Upper lobe of right lung (tissue), 1 donor: ENCODE results near the gene SALL1. TPM values are rescaled to one million over a fixed set of nuclear protein-coding genes. Genes with fewer than 3 reads are reported as not detected.

Experiments
- ATAC-seq: fragments of 200-7000 bp; cut with Tn5 transposase; one replicate; pipeline ENCODE4 v1.9.1; 2020; ENCODE audit warnings: mild to moderate bottlenecking, moderate library complexity
- DNase-seq: peaks from one replicate; pipeline ENCODE4 v3.0.0-alpha.2; 2020
- H3K27ac ChIP-seq: fragments of 200-600 bp; one replicate; pipeline ENCODE4 v1.8.0; 2022
- H3K27me3 ChIP-seq: fragments of 200-600 bp; one replicate; pipeline ENCODE4 v1.8.0; 2022; ENCODE audit warnings: mild to moderate bottlenecking
- H3K36me3 ChIP-seq: fragments of 200-600 bp; one replicate; pipeline ENCODE4 v1.8.0; 2022
- H3K4me1 ChIP-seq: fragments of 200-600 bp; one replicate; pipeline ENCODE4 v1.8.0; 2022
- H3K4me3 ChIP-seq: fragments of 200-600 bp; one replicate; pipeline ENCODE4 v1.8.0; 2022; ENCODE audit warnings: mild to moderate bottlenecking
- H3K9me3 ChIP-seq: fragments of 200-600 bp; one replicate; pipeline ENCODE4 v1.8.0; 2022
- CTCF ChIP-seq: fragments of 200-600 bp; IDR thresholded peaks from one replicate; pipeline ENCODE4 v1.8.0; 2022; ENCODE audit warnings: antibody characterized with exemption
- intact Hi-C: fragments of 100-400 bp; cut with DNase I; formaldehyde crosslinking; loops from one replicate; pipeline ENCODE4 v1.11.0; 2022
- total RNA-seq: library from RNA; stranded (reverse); fragmentation: NEBNext Ultra II Directional; extraction: Animal tissue kit (Norgen Biotek cat#: 25700); gene quantifications from one replicate; pipeline ENCODE4 v1.2.1, GENCODE V29; 2021
- donor health status: DM: no; HTN: yes; CAD: no; lungs with severe emphysema.

Gene SALL1
- total RNA-seq, 1 donor from 2014 or later: not detected

GRCh38 chr16:51181503-51181811 is 30.4 kb upstream of the SALL1 start:
- intact Hi-C loops: no loop called here
- DNase-seq: no peak

GRCh38 chr16:51180719-51181502 is 29.8 kb upstream of the SALL1 start:
- H3K4me3 ChIP-seq: no peak overlapping the region
- H3K4me1 ChIP-seq: no peaks in the 10 kb centered on the region
- no peak for ATAC-seq
- DNase-seq: no peak
- H3K27ac ChIP-seq: no peak overlapping the region
- intact Hi-C loops: no loop called here
- no peaks in the 10 kb centered on the region for H3K9me3 ChIP-seq
- no peaks in the 10 kb centered on the region for H3K36me3 ChIP-seq
- no peaks in the 10 kb centered on the region for H3K27me3 ChIP-seq
- TF ChIP-seq CTCF: no peak

More at GRCh38 chr16:51181503-51181811, 30.4 kb upstream of the SALL1 start:
- no peaks in the 10 kb centered on the region for H3K9me3 ChIP-seq
- TF ChIP-seq CTCF: no peak
- no peak overlapping the region for H3K4me3 ChIP-seq
- no peak for ATAC-seq
- H3K36me3 ChIP-seq: no peaks in the 10 kb centered on the region
- no peaks in the 10 kb centered on the region for H3K4me1 ChIP-seq
- no peak overlapping the region for H3K27ac ChIP-seq
- H3K27me3 ChIP-seq: no peaks in the 10 kb centered on the region

- no peak for TF ChIP-seq CTCF
Measured at GRCh38 chr16:51175081-51175480, 24.0 kb upstream of the SALL1 start.

GRCh38 chr16:51172368-51172767 is 21.3 kb upstream of the SALL1 start:
- Histone ChIP-seq H3K27me3 (no peaks in the 10 kb centered on the region), H3K9me3 (no peaks in the 10 kb centered on the region), H3K27ac (no peak overlapping the region), H3K4me3 (no peak overlapping the region), H3K4me1 (no peaks in the 10 kb centered on the region), H3K36me3 (no peaks in the 10 kb centered on the region)
- ATAC-seq (no peak), DNase-seq (no peak)
- TF ChIP-seq CTCF: no peak
- intact Hi-C loops: no loop called here

More at GRCh38 chr16:51175081-51175480, 24.0 kb upstream of the SALL1 start:
- DNase-seq: no peak
- Histone ChIP-seq H3K36me3 (no peaks in the 10 kb centered on the region), H3K27ac (no peak overlapping the region), H3K27me3 (no peaks in the 10 kb centered on the region), H3K4me3 (no peak overlapping the region), H3K4me1 (no peaks in the 10 kb centered on the region), H3K9me3 (no peaks in the 10 kb centered on the region)
- intact Hi-C loops: no loop called here
- no peak for ATAC-seq

GRCh38 chr16:51168755-51169154 is 17.7 kb upstream of the SALL1 start:
- intact Hi-C loops: no loop called here
- no peaks in the 10 kb centered on the region for H3K9me3 ChIP-seq
- H3K4me3 ChIP-seq: no peak overlapping the region
- DNase-seq: no peak
- H3K27me3 ChIP-seq: peaks cover 4% of the 10 kb centered on the region
- no peak overlapping the region for H3K27ac ChIP-seq
- H3K36me3 ChIP-seq: no peaks in the 10 kb centered on the region
- no peaks in the 10 kb centered on the region for H3K4me1 ChIP-seq
- no peak for ATAC-seq
- TF ChIP-seq CTCF: no peak
